Astrocyte of the spinal cord (primary cell): ENCODE data around the gene TRPM1.

Experiments used
- DNase-seq: peaks from one replicate; pipeline ENCODE4 v3.0.0; 2011; ENCODE audit warnings: low read depth, low spot score
- H3K4me3 ChIP-seq: 2 replicates; pipeline ENCODE4 v1.5.1; 2011; ENCODE audit warnings: low read depth, mild to moderate bottlenecking, low read length, moderate library complexity
- CTCF ChIP-seq: IDR thresholded peaks from 2 replicates; pipeline ENCODE4 v1.5.1; 2012; ENCODE audit warnings: low read depth, mild to moderate bottlenecking, low read length, inconsistent platforms
- in situ Hi-C: cut with HindIII; loops from 2 replicates; pipeline ENCODE4 v1.10.0; 2017; ENCODE audit warnings: low sequenced_read_pairs

TRPM1 gene

GRCh38 chr15:31080591-31081014, 20.9 kb downstream of the TRPM1 start:
- DNase-seq = no peak
- no peak overlapping the region for H3K4me3 ChIP-seq
- TF ChIP-seq CTCF = no peak
- in situ Hi-C loops = no loop called here

GRCh38 chr15:31079519-31079918, 22.0 kb downstream of the TRPM1 start:
- no peak for TF ChIP-seq CTCF
- DNase-seq = no peak
- H3K4me3 ChIP-seq = no peak overlapping the region
- in situ Hi-C loops = no loop called here

GRCh38 chr15:31078471-31078870, 23.1 kb downstream of the TRPM1 start:
- in situ Hi-C loops = no loop called here
- DNase-seq = no peak
- no peak for TF ChIP-seq CTCF
- H3K4me3 ChIP-seq = no peak overlapping the region

- TF ChIP-seq CTCF = no peak
- in situ Hi-C loops = no loop called here
- no peak overlapping the region for H3K4me3 ChIP-seq
- DNase-seq = no peak
These were observed 23.6 kb downstream of the TRPM1 start for GRCh38 chr15:31077941-31078340.

- no peak overlapping the region for H3K4me3 ChIP-seq
- no peak for DNase-seq
- TF ChIP-seq CTCF = no peak
- in situ Hi-C loops = no loop called here
These were observed 24.3 kb downstream of the TRPM1 start for GRCh38 chr15:31077181-31077580.

- TF ChIP-seq CTCF = no peak
- H3K4me3 ChIP-seq = no peak overlapping the region
- in situ Hi-C loops = no loop called here
- DNase-seq = no peak
These were observed 27.2 kb downstream of the TRPM1 start for GRCh38 chr15:31074321-31074720.

GRCh38 chr15:31070867-31071266, 30.7 kb downstream of the TRPM1 start:
- TF ChIP-seq CTCF = no peak
- H3K4me3 ChIP-seq = no peak overlapping the region
- DNase-seq = no peak
- in situ Hi-C loops = no loop called here
